ENCODE data around the gene PPP1R1C.

DNA sequence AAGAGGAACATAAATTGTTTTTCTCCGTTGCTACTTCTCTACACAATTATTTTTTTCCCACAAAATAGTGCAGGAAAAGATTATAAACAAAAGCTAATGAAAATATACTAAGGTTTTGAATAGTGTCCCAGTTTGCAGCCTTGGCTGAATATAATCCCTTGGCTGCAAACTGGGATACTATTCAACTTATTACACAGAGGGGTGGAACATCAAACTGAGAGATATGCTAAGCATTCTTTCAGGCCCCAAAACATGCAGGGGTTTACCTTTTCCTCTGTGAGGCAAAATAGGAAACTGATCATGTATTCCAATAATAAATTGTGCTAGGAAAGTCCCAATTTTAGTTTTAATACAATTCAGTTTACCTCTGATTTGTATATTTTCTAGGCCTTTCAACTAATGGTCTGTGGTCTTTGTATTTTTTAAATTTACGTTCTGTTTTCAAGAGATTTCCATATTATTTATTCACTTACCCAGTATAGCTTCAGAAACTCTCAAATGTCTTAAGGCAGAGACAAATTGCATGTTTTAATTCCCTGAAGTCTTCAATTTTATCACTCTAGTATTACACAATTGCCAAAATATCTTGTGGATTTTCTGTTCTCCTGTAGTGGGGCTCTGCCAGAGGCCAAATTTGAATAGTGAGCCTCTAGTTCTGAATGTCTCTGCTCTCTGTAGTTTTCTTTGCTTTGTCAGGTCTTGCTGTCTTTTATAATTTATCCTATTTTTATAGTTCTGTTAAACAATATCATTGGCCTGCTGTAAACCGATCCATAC is 63.9 kb downstream of the PPP1R1C start:
- TF ChIP-seq CTCF (IDR thresholded peaks at IDR 0.05; ENCODE audit: insufficient read depth, low read length, poor library complexity, severe bottlenecking) (no peak), EZH2phosphoT487 (conservative IDR thresholded peaks at IDR 0.05; ENCODE audit: low read length) (no peak)
